GM21526 (cell line): ENCODE results near the gene VAV3.

Source experiments
- ATAC-seq: cut with Tn5 transposase; IDR thresholded peaks from one replicate; pipeline ENCODE4 v1.9.1; 2021; ENCODE audit warnings: moderate library complexity; ENCODE audit not compliant: unreplicated experiment, low FRiP score

VAV3 gene

GRCh38 chr1:107692580-107693345 lies 272.2 kb downstream of the VAV3 start:
- ATAC-seq = no peak

- ATAC-seq = no peak
These were observed 273.4 kb downstream of the VAV3 start for GRCh38 chr1:107691540-107691939.

GRCh38 chr1:107690491-107690890 lies 274.5 kb downstream of the VAV3 start:
- ATAC-seq = no peak

- ATAC-seq = no peak
These were observed 275.2 kb downstream of the VAV3 start for GRCh38 chr1:107689733-107690132.

- ATAC-seq = no peak
These were observed 275.8 kb downstream of the VAV3 start for GRCh38 chr1:107689159-107689558.

- no peak for ATAC-seq
These were observed 276.9 kb downstream of the VAV3 start for GRCh38 chr1:107687849-107688753.

- no peak for ATAC-seq
These were observed 281.3 kb downstream of the VAV3 start for GRCh38 chr1:107683683-107684082.

- ATAC-seq = no peak
These were observed 281.8 kb downstream of the VAV3 start for GRCh38 chr1:107683191-107683657.

- no peak for ATAC-seq
These were observed 282.5 kb downstream of the VAV3 start for GRCh38 chr1:107682467-107682866.

- no peak for ATAC-seq
These were observed 283.9 kb downstream of the VAV3 start for GRCh38 chr1:107681001-107681479.

- ATAC-seq = no peak
These were observed 284.4 kb downstream of the VAV3 start for GRCh38 chr1:107680579-107680985.

GRCh38 chr1:107679411-107679953 lies 285.5 kb downstream of the VAV3 start:
- no peak for ATAC-seq

GRCh38 chr1:107678993-107679392 lies 286.0 kb downstream of the VAV3 start:
- ATAC-seq = no peak

- ATAC-seq = no peak
These were observed 287.3 kb downstream of the VAV3 start for GRCh38 chr1:107677697-107678096.

GRCh38 chr1:107674486-107674885 lies 290.5 kb downstream of the VAV3 start:
- no peak for ATAC-seq

GRCh38 chr1:107673006-107673405 lies 292.0 kb downstream of the VAV3 start:
- ATAC-seq = no peak

GRCh38 chr1:107670397-107671040 lies 294.5 kb downstream of the VAV3 start:
- no peak for ATAC-seq

GRCh38 chr1:107669996-107670395 lies 295.0 kb downstream of the VAV3 start:
- ATAC-seq = no peak

GRCh38 chr1:107668762-107669161 lies 296.2 kb downstream of the VAV3 start:
- ATAC-seq = no peak

GRCh38 chr1:107666493-107666892 lies 298.5 kb downstream of the VAV3 start:
- no peak for ATAC-seq
